Caco-2 (cell line): ENCODE results near the gene KDM4B. TPM values are rescaled to one million over a fixed set of nuclear protein-coding genes. Genes with fewer than 3 reads are reported as not detected.

Experiments used
- BruUV-seq: library from RNA; stranded (reverse); fragments of 400-500 nt; replicated peaks from 2 replicates; lab custom pipeline; 2021; lab: Mats Ljungman, UMichigan
- CTCF ChIA-PET: fragments of 300-600 bp; sonication (Branson Sonifier 250); formaldehyde crosslinking; loops from one replicate; lab custom pipeline; 2022; ENCODE audit warnings: antibody characterized with exemption; lab: Charles Lee
- POLR2A ChIA-PET: fragments of 300-600 bp; sonication (Branson Sonifier 250); formaldehyde crosslinking; loops from one replicate; lab custom pipeline; 2022; ENCODE audit warnings: antibody characterized with exemption; lab: Charles Lee
- DNase-seq, 2 experiments: peaks; one replicate each; pipeline versions ENCODE4 v3.0.0 to v3.0.0-alpha.2; 2020 to 2022
- H3K27me3 ChIP-seq: replicated peaks from 2 replicates; pipeline ENCODE4 v1.6.0; 2011; ENCODE audit warnings: low read length; ENCODE audit not compliant: control insufficient read depth, insufficient read depth
- H3K36me3 ChIP-seq: 2 replicates; pipeline ENCODE4 v1.5.1; 2011; ENCODE audit warnings: low read length; ENCODE audit not compliant: control insufficient read depth, insufficient read depth
- H3K4me1 ChIP-seq: fragments of 250-450 bp; sonication (Bioruptor Pico); 2 replicates; pipeline ENCODE4 v1.5.1; 2020; ENCODE audit warnings: mild to moderate bottlenecking
- H3K4me3 ChIP-seq: 2 replicates; pipeline ENCODE4 v1.5.1; 2011; ENCODE audit warnings: low read depth, mild to moderate bottlenecking, control low read depth, low read length
- H3K9me3 ChIP-seq: fragments of 250-450 bp; sonication (Bioruptor Pico); 2 replicates; pipeline ENCODE4 v1.5.1; 2020; ENCODE audit warnings: mild to moderate bottlenecking, moderate library complexity
- H3K27ac Mint-ChIP-seq: one replicate; pipeline ENCODE4 v1.8.0; 2022; ENCODE audit warnings: mixed read lengths; ENCODE audit not compliant: unreplicated experiment
- H3K27me3 Mint-ChIP-seq: one replicate; pipeline ENCODE4 v1.8.0; 2022; ENCODE audit warnings: mixed read lengths; ENCODE audit not compliant: insufficient read depth, unreplicated experiment
- H3K36me3 Mint-ChIP-seq: one replicate; pipeline ENCODE4 v1.8.0; 2022; ENCODE audit warnings: mild to moderate bottlenecking, mixed read lengths; ENCODE audit not compliant: insufficient read depth, unreplicated experiment
- H3K4me1 Mint-ChIP-seq: one replicate; pipeline ENCODE4 v1.8.0; 2022; ENCODE audit warnings: low read depth, mixed read lengths; ENCODE audit not compliant: unreplicated experiment
- H3K4me3 Mint-ChIP-seq: one replicate; pipeline ENCODE4 v1.8.0; 2022; ENCODE audit warnings: mild to moderate bottlenecking, moderate library complexity, mixed read lengths; ENCODE audit not compliant: unreplicated experiment
- H3K9me3 Mint-ChIP-seq: one replicate; pipeline ENCODE4 v1.8.0; 2022; ENCODE audit warnings: mixed read lengths; ENCODE audit not compliant: unreplicated experiment
- CTCF ChIP-seq, 2 experiments: fragments of 200-600 bp in 1 of 2; IDR thresholded peaks; 1 replicate in 1 of 2; 2 replicates in 1 of 2; pipeline versions ENCODE4 v1.5.1 to v1.8.0; 2011 to 2022; ENCODE audit warnings: antibody characterized with exemption in 1 of 2, control low read depth in 1 of 2, inconsistent platforms in 1 of 2, low read depth in 1 of 2, low read length in 1 of 2, mild to moderate bottlenecking in 1 of 2, moderate library complexity in 1 of 2; ENCODE audit not compliant: insufficient read depth in 1 of 2, severe bottlenecking in 1 of 2, unreplicated experiment in 1 of 2
- intact Hi-C: fragments of 100-400 bp; cut with micrococcal nuclease; formaldehyde crosslinking; loops from one replicate; pipeline ENCODE4 v1.10.0; 2022; ENCODE audit not compliant: unreplicated experiment
- total RNA-seq: library from RNA; stranded (reverse); gene quantifications from 2 replicates; pipeline ENCODE4 v1.2.3, GENCODE V29; 2022

KDM4B gene
- total RNA-seq, 1 experiment from 2014 or later = 27.4 TPM

DNA sequence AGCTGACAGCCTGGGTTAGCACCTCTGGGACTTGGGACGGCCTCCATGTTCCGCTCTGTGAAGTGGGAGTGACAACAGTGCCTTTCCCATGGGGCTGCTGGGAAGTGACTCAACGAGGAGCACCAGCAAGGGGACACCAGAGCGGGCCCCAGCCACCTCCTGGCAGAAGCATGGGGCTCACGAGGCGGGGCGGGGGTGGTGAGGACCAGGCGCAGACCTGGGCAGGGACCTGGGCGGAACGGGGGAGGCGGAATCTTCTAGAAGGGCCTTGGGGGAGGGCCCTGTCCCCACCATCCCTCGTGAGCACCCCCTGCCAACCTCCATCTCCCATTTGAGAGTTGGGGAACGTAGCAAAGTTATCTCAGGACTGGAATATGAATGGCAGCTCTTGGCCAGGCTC, 37.9 kb downstream of the KDM4B start:
- H3K9me3 Mint-ChIP-seq = peaks cover 9% of the 10 kb centered on the region
- Histone ChIP-seq H3K4me3 (no peak overlapping the region), H3K36me3 (no peaks in the 10 kb centered on the region), H3K4me1 (peaks cover 10% of the 10 kb centered on the region; the same call in 1 of the 2 replicates), H3K27me3 (no peaks in the 10 kb centered on the region), H3K9me3 (no peaks in the 10 kb centered on the region)
- no peaks in the 10 kb centered on the region for H3K36me3 Mint-ChIP-seq
- no TSS peak for BruUV-seq
- POLR2A ChIA-PET = no interaction called here
- no peak for DNase-seq
- intact Hi-C loops = no loop called here
- TF ChIP-seq CTCF (IDR thresholded peaks at IDR 0.05; ENCODE audit: insufficient read depth in 1 of 2, low read depth in 1 of 2, low read length in 1 of 2, severe bottlenecking in 1 of 2, unreplicated experiment in 1 of 2) = no peak
- no peaks in the 10 kb centered on the region for H3K27me3 Mint-ChIP-seq
- H3K4me3 Mint-ChIP-seq = no peak overlapping the region
- CTCF ChIA-PET = no interaction called here
- no peak overlapping the region for H3K27ac Mint-ChIP-seq
- H3K4me1 Mint-ChIP-seq = peaks cover 15% of the 10 kb centered on the region

DNA sequence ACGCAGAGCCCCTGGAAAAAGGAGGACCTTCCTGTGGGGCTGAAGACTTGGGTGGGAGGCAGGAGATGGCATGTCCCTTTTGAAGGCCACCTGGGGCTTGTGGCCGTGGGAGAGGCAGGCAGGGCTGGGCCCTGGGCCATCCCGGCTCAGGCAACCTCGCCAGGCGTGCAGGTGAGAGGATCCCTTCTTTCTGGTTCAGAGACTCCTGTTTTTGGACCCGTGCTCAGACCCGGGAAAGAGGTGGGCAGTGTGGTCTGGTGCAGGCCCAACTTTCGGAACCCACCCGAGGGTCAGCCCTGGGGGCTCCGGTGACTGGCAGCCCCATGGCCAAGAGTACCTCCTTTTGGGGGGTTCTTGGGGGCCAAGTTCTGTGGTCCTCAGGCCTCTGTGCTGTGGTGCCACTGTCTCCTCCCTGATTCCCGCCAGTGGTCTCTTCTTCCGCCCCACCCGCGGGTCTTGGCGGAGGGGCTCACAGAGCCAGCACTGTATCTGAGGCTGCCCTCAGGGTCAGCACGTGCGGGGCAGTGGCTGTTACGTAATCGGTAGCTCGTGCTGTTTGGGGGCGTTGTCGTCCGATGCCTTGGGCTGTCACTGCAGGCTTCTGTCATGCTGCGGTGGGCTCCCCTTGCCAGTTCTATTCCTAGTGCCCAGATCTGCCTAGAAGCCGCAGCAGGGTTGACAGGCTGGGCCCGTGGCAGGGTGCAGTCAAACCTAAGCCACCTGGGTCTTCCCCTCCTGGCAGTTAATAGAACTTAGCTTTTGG, 42.7 kb downstream of the KDM4B start:
- Mint-ChIP-seq H3K4me1 (peaks cover 7% of the 10 kb centered on the region), H3K36me3 (no peaks in the 10 kb centered on the region), H3K4me3 (no peak overlapping the region), H3K9me3 (peaks cover 9% of the 10 kb centered on the region), H3K27ac (no peak overlapping the region), H3K27me3 (no peaks in the 10 kb centered on the region)
- no TSS peak for BruUV-seq
- Histone ChIP-seq H3K9me3 (no peaks in the 10 kb centered on the region), H3K27me3 (no peaks in the 10 kb centered on the region), H3K4me1 (no peaks in the 10 kb centered on the region), H3K4me3 (no peak overlapping the region), H3K36me3 (no peaks in the 10 kb centered on the region)
- TF ChIP-seq CTCF (IDR thresholded peaks at IDR 0.05; ENCODE audit: insufficient read depth in 1 of 2, low read depth in 1 of 2, low read length in 1 of 2, severe bottlenecking in 1 of 2, unreplicated experiment in 1 of 2) = no peak
- DNase-seq = no peak
- intact Hi-C loops = no loop called here
- POLR2A ChIA-PET = no interaction called here
- CTCF ChIA-PET = no interaction called here

DNA sequence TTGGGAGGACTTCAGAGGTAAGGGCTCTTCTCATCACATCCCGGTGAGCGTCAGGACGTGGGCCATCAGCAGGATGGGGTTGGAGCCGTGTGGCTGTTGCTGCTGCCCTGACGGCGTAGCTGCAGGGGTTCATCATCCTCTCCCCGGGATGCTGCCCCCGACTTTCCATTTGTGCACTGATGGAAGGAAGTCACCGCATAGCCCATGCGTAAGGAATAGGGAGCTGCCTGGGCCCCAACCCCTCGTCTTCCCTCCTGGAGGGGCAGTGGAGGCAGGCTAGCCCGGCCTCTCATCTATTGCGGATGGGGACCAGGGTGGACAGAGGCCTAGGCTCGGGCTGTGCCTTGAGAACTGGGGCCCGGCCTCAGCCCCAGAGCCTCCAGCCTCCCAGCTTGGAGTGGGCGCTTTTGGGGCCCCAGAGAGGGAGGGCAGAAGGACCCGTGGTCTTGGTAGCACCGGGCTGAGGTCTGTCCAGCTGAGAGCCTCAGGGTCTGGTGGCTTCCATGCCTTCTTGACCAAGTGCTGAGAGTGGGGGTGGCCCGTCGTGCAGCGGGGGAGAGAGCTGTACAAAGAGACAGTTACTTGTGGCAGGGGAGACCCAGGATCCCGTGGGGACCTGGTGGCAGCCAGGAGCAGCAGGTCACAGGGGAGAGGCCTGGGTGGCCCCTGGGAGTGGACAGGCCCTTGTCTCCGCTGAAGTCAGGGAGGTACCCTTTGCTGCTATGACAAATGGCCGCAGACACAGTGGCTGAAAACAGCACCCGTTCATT, 44.0 kb downstream of the KDM4B start:
- Mint-ChIP-seq H3K4me3 (no peak overlapping the region), H3K27me3 (no peaks in the 10 kb centered on the region), H3K9me3 (no peaks in the 10 kb centered on the region), H3K4me1 (no peaks in the 10 kb centered on the region), H3K27ac (no peak overlapping the region), H3K36me3 (no peaks in the 10 kb centered on the region)
- H3K9me3 ChIP-seq = no peaks in the 10 kb centered on the region
- no peak for DNase-seq
- H3K27me3 ChIP-seq = no peaks in the 10 kb centered on the region
- no peaks in the 10 kb centered on the region for H3K36me3 ChIP-seq
- CTCF ChIA-PET = no interaction called here
- POLR2A ChIA-PET = interaction anchor here (0.6 kb wide), 1 partner anchor 364 kb away, joined by 7 read pairs; no protein-coding TSS in a partner anchor
- no peak for TF ChIP-seq CTCF (IDR thresholded peaks at IDR 0.05; ENCODE audit: insufficient read depth in 1 of 2, low read depth in 1 of 2, low read length in 1 of 2, severe bottlenecking in 1 of 2, unreplicated experiment in 1 of 2)
- no TSS peak for BruUV-seq
- H3K4me3 ChIP-seq = no peak overlapping the region
- H3K4me1 ChIP-seq = no peaks in the 10 kb centered on the region
- intact Hi-C loops = no loop called here
